Measurements from ENCODE around the gene RETSAT. TPM values are rescaled to one million over a fixed set of nuclear protein-coding genes. Genes with fewer than 3 reads are reported as not detected.

Gene RETSAT
- total and polyA plus RNA-seq, 2 of the 4 experiments (the other 2 are of a cell fraction), result 25.6 to 32.3 TPM

GRCh38 chr2:85341269-85342029 is 12.9 kb downstream of the RETSAT start:
- no peak overlapping the region for H4K8ac ChIP-seq (ENCODE audit: low read depth in 2 of 2, low read length in 2 of 2)
- no peak overlapping the region for H2AFZ ChIP-seq (replicated peaks; ENCODE audit: low read length, poor library complexity)
- H3K27me3 ChIP-seq (ENCODE audit: control insufficient read depth, insufficient read depth, low read length), result peaks cover 6% of the 10 kb centered on the region
- H2AK9ac ChIP-seq (replicated peaks; ENCODE audit: low read depth, low read length, poor library complexity), result no peak overlapping the region
- H3K56ac ChIP-seq (ENCODE audit: extremely low read depth, insufficient read depth, low read length), result no peak overlapping the region
- POLR2A ChIA-PET (ENCODE audit: unreplicated experiment), result no interaction called here
- H4K5ac ChIP-seq (ENCODE audit: low read depth, low read length), result no peak overlapping the region
- H3K36me3 ChIP-seq (ENCODE audit: control insufficient read depth, insufficient read depth, low read length), result peaks cover 23% of the 10 kb centered on the region
- no peak overlapping the region for H3K4me2 ChIP-seq (ENCODE audit: low read depth, low read length)
- no peak overlapping the region for H2BK20ac ChIP-seq (ENCODE audit: low read depth, low read length)
- H3K9me3 ChIP-seq (ENCODE audit: control insufficient read depth, insufficient read depth, low read length), result no peaks in the 10 kb centered on the region
- no peak overlapping the region for H3K4me3 ChIP-seq (ENCODE audit: insufficient read depth, low read depth, low read length)
- no peaks in the 10 kb centered on the region; the same call in 1 of the 2 replicates for H3K9me1 ChIP-seq (ENCODE audit: insufficient read depth, low read length)
- no peaks in the 10 kb centered on the region for H3K4me1 ChIP-seq (ENCODE audit: control insufficient read depth, insufficient read depth, low read length)
- no peak overlapping the region for H3K14ac ChIP-seq (replicated peaks; ENCODE audit: low read depth, low read length)
- H3K9ac ChIP-seq (ENCODE audit: low read depth, low read length), result no peak overlapping the region
- H2BK15ac ChIP-seq (ENCODE audit: low read depth, low read length), result no peak overlapping the region
- dilution Hi-C loops (cut with HindIII; ENCODE audit: low sequenced_read_pairs, unreplicated experiment), result no loop called here
- no peak overlapping the region for H2AK5ac ChIP-seq (ENCODE audit: low read depth, low read length)
- TF ChIP-seq CHD1 (IDR thresholded peaks at IDR 0.05; ENCODE audit: low read depth, low read length) (no peak), BHLHE40 (IDR thresholded peaks at IDR 0.05; ENCODE audit: low read depth, low read length) (no peak)
- H3K23ac ChIP-seq (ENCODE audit: low read depth, low read length), result no peak overlapping the region
- intact Hi-C loops (cut with micrococcal nuclease), result loop anchor here (2.0 kb wide), 1 partner anchor 25 kb away; no protein-coding TSS in a partner anchor
- H4K91ac ChIP-seq (ENCODE audit: insufficient read depth, low read depth, low read length), result no peak overlapping the region
- WGBS, 2 experiments (ENCODE audit: extremely low coverage in 2 of 2, insufficient read length in 1 of 2), result 94% methylated on average over 17 of the region's 30 CpGs; no CpG with 5 or more reads in 1 of the 2 experiments
- DNase-seq, result no peak
- no peak overlapping the region for H3K18ac ChIP-seq (ENCODE audit: low read depth, low read length)
- no peak overlapping the region for H3K4ac ChIP-seq (ENCODE audit: low read depth, low read length)
- no TSS peak for BruUV-seq (replicated peaks)
- ATAC-seq (ENCODE audit: low read depth), result no peak
- H3K27ac ChIP-seq (ENCODE audit: insufficient read depth, low read length), result no peak overlapping the region
- in situ Hi-C loops (cut with MboI; ENCODE audit: low sequenced_read_pairs), result no loop called here
- no peaks in the 10 kb centered on the region for H4K20me1 ChIP-seq (ENCODE audit: insufficient read depth, low read length)
- CTCF ChIA-PET, result no interaction called here
- no peaks in the 10 kb centered on the region for H3K79me1 ChIP-seq (ENCODE audit: low read depth in 1 of 2, low read length in 2 of 2)
- H2BK120ac ChIP-seq (ENCODE audit: low read depth, low read length), result no peak overlapping the region
- H2BK5ac ChIP-seq (ENCODE audit: low read depth, low read length, poor library complexity, severe bottlenecking), result no peak overlapping the region

All from IMR-90 (cell line).